K562 (cell line): ENCODE results near the gene GTF2H4. TPM values are rescaled to one million over a fixed set of nuclear protein-coding genes. Genes with fewer than 3 reads are reported as not detected.

Experiments
- BRF1 ChIP-seq: IDR thresholded peaks from 3 replicates; pipeline ENCODE4 v1.6.1; 2011; ENCODE audit warnings: borderline replicate concordance, mild to moderate bottlenecking; ENCODE audit not compliant: insufficient read length; ENCODE audit errors: extremely low read depth
- CBFA2T2 ChIP-seq: fragments of 450-650 bp; conservative IDR thresholded peaks from 2 replicates; pipeline ENCODE4 v1.6.1; 2017; ENCODE audit warnings: mild to moderate bottlenecking
- CCNT2 ChIP-seq: IDR thresholded peaks from 2 replicates; pipeline ENCODE4 v1.6.1; 2011; ENCODE audit warnings: borderline replicate concordance, low read depth, mild to moderate bottlenecking, moderate library complexity, mixed read lengths, low read length; ENCODE audit not compliant: insufficient read length; ENCODE audit errors: extremely low read depth
- E2F4 ChIP-seq: sonication (generic); formaldehyde crosslinking; IDR thresholded peaks from 2 replicates; pipeline ENCODE4 v1.8.0; 2022; ENCODE audit warnings: mild to moderate bottlenecking, low read depth, missing genetic modification reagents
- ELF4 ChIP-seq: fragments of 450-650 bp; formaldehyde crosslinking; IDR thresholded peaks from 2 replicates; pipeline ENCODE4 v1.4.0; 2022; ENCODE audit warnings: missing genetic modification characterization
- FOXK2 ChIP-seq, 2 experiments: fragments of 450-650 bp; IDR thresholded peaks in 1 of 2; conservative IDR thresholded peaks in 1 of 2; 2 replicates each; pipeline ENCODE4 v1.6.1; 2016; ENCODE audit warnings: low read depth in 2 of 2, mild to moderate bottlenecking in 1 of 2
- GABPB1 ChIP-seq: sonication (generic); formaldehyde crosslinking; IDR thresholded peaks from 2 replicates; pipeline ENCODE4 v1.8.0; 2022; ENCODE audit warnings: mild to moderate bottlenecking, missing genetic modification reagents
- GTF2E2 ChIP-seq: fragments of 200-800 bp; sonication (Bioruptor generic); IDR thresholded peaks from 2 replicates; pipeline ENCODE4 v1.6.1; 2016; ENCODE audit warnings: missing genetic modification characterization, missing compliant biosample characterization
- HOMEZ ChIP-seq: fragments of 250-450 bp; sonication (Bioruptor Pico); IDR thresholded peaks from 2 replicates; pipeline ENCODE4 v1.4.0; 2020; ENCODE audit warnings: mild to moderate bottlenecking, moderate library complexity
- RAD21 ChIP-seq, 2 experiments: fragments of 250-450 bp in 1 of 2; fragments of 450-650 bp in 1 of 2; sonication (Bioruptor Pico) in 1 of 2; formaldehyde crosslinking in 1 of 2; IDR thresholded peaks in 1 of 2; conservative IDR thresholded peaks in 1 of 2; 2 replicates each; pipeline versions ENCODE4 v1.4.0 to v1.8.0; 2020 to 2022; ENCODE audit warnings: mild to moderate bottlenecking in 2 of 2, moderate library complexity in 1 of 2
- SMARCB1 ChIP-seq: IDR thresholded peaks from 2 replicates; pipeline ENCODE4 v1.6.1; 2011; ENCODE audit warnings: improper control_type of control experiment, low read depth; ENCODE audit not compliant: insufficient read length
- TCFL5 ChIP-seq: fragments of 250-450 bp; sonication (Bioruptor Pico); conservative IDR thresholded peaks from 2 replicates; pipeline ENCODE4 v1.6.1; 2021; ENCODE audit warnings: mild to moderate bottlenecking, moderate library complexity, matching md5 sums
- YBX1 ChIP-seq: fragments of 450-650 bp; IDR thresholded peaks from 2 replicates; pipeline ENCODE4 v1.7.1; 2016; ENCODE audit warnings: mild to moderate bottlenecking
- ZNF280A ChIP-seq: fragments of 450-650 bp; IDR thresholded peaks from 2 replicates; pipeline ENCODE4 v1.6.1; 2018; ENCODE audit warnings: mild to moderate bottlenecking, low read depth; ENCODE audit not compliant: partially characterized antibody
- ZNF395 ChIP-seq: fragments of 200-800 bp; sonication (Bioruptor generic); IDR thresholded peaks from 2 replicates; pipeline ENCODE4 v1.6.1; 2017; ENCODE audit warnings: missing genetic modification characterization, missing compliant biosample characterization
- ZNF445 ChIP-seq: fragments of 250-450 bp; sonication (Bioruptor Pico); IDR thresholded peaks from 2 replicates; pipeline ENCODE4 v1.4.0; 2020; ENCODE audit warnings: low read depth, mild to moderate bottlenecking, moderate library complexity
- ZNF561 ChIP-seq: fragments of 450-650 bp; formaldehyde crosslinking; conservative IDR thresholded peaks from 2 replicates; pipeline ENCODE4 v1.4.0; 2020; ENCODE audit warnings: mild to moderate bottlenecking, moderate library complexity
- polyA plus RNA-seq, 8 experiments: library from polyadenylated mRNA; depleted of rRNA in 4 of 8; stranded (reverse) in 5 of 8; unstranded in 3 of 8; fragments of >200 nt; fragmentation: Nextera tagmentation in 2 of 8; fragmentation: Illumina TruSeq in 1 of 8; extraction: Ambion mirVana in 2 of 8; extraction: Trizol in 1 of 8; gene quantifications; 2 replicates each; pipeline versions ENCODE4 v1.2.1 to v1.2.3, GENCODE V29; 2011 to 2014; ENCODE audit warnings: inconsistent platforms in 1 of 8, missing spikeins in 1 of 8
- total RNA-seq, 7 experiments: library from RNA; depleted of rRNA in 6 of 7; stranded (reverse); fragments of >200 nt in 6 of 7; fragmentation: Illumina TruSeq in 2 of 7; extraction: Trizol in 2 of 7; gene quantifications; 2 replicates each; pipeline versions ENCODE4 v1.2.1 to v1.2.3, GENCODE V29; 2011 to 2021; ENCODE audit warnings: low replicate concordance in 1 of 7
- TF ChIP-seq, protein P1 (sequence below): fragments of 250-450 bp; sonication (Bioruptor Pico); IDR thresholded peaks from 2 replicates; pipeline ENCODE4 v1.4.0; 2020; ENCODE audit warnings: mild to moderate bottlenecking, moderate library complexity

Gene GTF2H4
- total and polyA plus RNA-seq, 9 of the 15 experiments (the other 6 are each of a cell fraction or from before 2014, with no cell fraction given) = 3.6 to 86.1 (median 39.6) TPM

- TF ChIP-seq, protein P1, sequence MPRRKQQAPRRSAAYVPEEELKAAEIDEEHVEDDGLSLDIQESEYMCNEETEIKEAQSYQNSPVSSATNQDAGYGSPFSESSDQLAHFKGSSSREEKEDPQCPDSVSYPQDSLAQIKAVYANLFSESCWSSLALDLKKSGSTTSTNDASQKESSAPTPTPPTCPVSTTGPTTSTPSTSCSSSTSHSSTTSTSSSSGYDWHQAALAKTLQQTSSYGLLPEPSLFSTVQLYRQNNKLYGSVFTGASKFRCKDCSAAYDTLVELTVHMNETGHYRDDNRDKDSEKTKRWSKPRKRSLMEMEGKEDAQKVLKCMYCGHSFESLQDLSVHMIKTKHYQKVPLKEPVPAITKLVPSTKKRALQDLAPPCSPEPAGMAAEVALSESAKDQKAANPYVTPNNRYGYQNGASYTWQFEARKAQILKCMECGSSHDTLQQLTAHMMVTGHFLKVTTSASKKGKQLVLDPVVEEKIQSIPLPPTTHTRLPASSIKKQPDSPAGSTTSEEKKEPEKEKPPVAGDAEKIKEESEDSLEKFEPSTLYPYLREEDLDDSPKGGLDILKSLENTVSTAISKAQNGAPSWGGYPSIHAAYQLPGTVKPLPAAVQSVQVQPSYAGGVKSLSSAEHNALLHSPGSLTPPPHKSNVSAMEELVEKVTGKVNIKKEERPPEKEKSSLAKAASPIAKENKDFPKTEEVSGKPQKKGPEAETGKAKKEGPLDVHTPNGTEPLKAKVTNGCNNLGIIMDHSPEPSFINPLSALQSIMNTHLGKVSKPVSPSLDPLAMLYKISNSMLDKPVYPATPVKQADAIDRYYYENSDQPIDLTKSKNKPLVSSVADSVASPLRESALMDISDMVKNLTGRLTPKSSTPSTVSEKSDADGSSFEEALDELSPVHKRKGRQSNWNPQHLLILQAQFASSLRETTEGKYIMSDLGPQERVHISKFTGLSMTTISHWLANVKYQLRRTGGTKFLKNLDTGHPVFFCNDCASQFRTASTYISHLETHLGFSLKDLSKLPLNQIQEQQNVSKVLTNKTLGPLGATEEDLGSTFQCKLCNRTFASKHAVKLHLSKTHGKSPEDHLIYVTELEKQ (CRISPR knock-in tag) = no peak
- no peak for TF ChIP-seq GTF2E2
- TF ChIP-seq TCFL5 (CRISPR knock-in tag) = no peak
- 0 out of 2 replicates have a peak, but pooled peaks have one; percentile 59 for TF ChIP-seq ELF4
- no peak for TF ChIP-seq ZNF561 (CRISPR knock-in tag)
- TF ChIP-seq E2F4 = no peak
- no peak for TF ChIP-seq CBFA2T2
- TF ChIP-seq RAD21 (CRISPR knock-in tag; conservative IDR thresholded peaks at IDR 0.05 in 1 of 2, IDR thresholded peaks at IDR 0.05 in 1 of 2) = no peak
- TF ChIP-seq BRF1 = no peak
- no peak for TF ChIP-seq CCNT2
- no peak for TF ChIP-seq HOMEZ (CRISPR knock-in tag)
- no peak for TF ChIP-seq ZNF395 (CRISPR knock-in tag)
- TF ChIP-seq ZNF280A = no peak
- no peak for TF ChIP-seq SMARCB1
- TF ChIP-seq YBX1 = no peak
- TF ChIP-seq FOXK2 (conservative IDR thresholded peaks at IDR 0.05 in 1 of 2, IDR thresholded peaks at IDR 0.05 in 1 of 2; ENCODE audit: low read depth in 2 of 2) = peak; percentile 35 to 47; a peak in 1 of 4 replicates
- 0 out of 2 replicates have a peak, but pooled peaks have one; percentile 11 for TF ChIP-seq GABPB1
- no peak for TF ChIP-seq ZNF445 (CRISPR knock-in tag)
Observed at GRCh38 chr6:30885481-30885998, 22.5 kb upstream of the GTF2H4 start (continued).
